Measurements from ENCODE around the gene PLCB3. TPM values are rescaled to one million over a fixed set of nuclear protein-coding genes. Genes with fewer than 3 reads are reported as not detected.

The PLCB3 gene
- total RNA-seq, 1 donor from 2014 or later, result 23.4 TPM

DNA sequence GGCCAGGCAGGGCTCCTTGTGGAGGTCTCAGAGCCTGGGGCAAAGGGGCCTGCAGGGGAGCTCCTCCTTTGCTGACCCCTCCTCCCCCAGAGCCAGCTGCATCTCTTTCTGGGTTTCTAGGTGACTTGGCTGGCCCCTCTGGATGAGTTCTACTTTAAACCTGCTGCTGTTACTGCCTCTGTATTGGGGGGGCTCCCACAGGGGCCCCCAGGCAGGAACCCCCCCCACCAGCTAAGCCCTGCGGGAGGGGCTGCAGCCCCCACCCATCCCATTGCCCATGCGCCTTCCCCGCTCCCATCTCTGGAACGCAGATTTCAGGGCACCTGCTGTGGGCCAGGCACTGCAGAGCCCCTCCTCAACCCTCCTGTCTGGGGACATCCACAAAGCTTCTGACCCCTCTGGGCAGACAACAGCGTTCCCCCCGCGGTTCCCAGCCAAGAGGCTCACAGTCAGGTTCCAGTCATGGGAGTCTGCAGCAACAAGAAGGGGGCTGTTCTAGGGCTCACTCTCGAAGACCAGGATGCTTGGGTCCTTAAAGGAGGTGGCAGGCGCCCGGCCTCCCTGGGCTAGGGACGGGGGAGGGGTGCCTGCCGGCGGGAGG is 815 bp upstream of the PLCB3 start:
- intact Hi-C loops (cut with micrococcal nuclease), result loop anchor here (1.0 to 2.0 kb wide), 2 partner anchors 19 to 54 kb away; partner anchors contain the start of gene ESRRA
- H3K27ac Mint-ChIP-seq, result no peak overlapping the region
- H3K4me1 Mint-ChIP-seq (ENCODE audit: low read depth), result peaks cover 21% of the 10 kb centered on the region
- H3K27me3 Mint-ChIP-seq (ENCODE audit: low read depth), result no peaks in the 10 kb centered on the region
- H3K36me3 Mint-ChIP-seq (ENCODE audit: low read depth), result peaks cover 4% of the 10 kb centered on the region
- no peaks in the 10 kb centered on the region for H3K9me3 Mint-ChIP-seq
- peak overlapping the region; percentile 81 for H3K4me3 Mint-ChIP-seq (ENCODE audit: low read depth)
- no peak for DNase-seq (ENCODE audit: low spot score)

DNA sequence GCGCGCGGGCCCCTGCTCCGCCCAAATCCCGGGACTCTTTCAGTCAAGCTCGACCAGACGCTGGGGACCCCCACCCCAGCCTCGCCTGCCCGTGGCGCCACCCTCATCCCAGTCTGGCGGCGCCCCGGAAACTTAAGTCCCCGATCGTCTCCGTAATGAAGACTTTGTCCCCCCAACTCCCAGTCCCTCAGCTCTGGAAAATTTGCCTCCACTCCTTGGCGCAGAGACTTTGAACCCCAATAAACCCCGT is 348 bp downstream of the PLCB3 start:
- peak overlapping the region; percentile 63 for H3K27ac Mint-ChIP-seq
- H3K36me3 Mint-ChIP-seq (ENCODE audit: low read depth), result no peaks in the 10 kb centered on the region
- H3K27me3 Mint-ChIP-seq (ENCODE audit: low read depth), result no peaks in the 10 kb centered on the region
- intact Hi-C loops (cut with micrococcal nuclease), result loop anchor here (1.0 to 2.0 kb wide), 2 partner anchors 18 to 53 kb away; partner anchors contain the start of gene ESRRA
- peaks cover 21% of the 10 kb centered on the region for H3K4me1 Mint-ChIP-seq (ENCODE audit: low read depth)
- no peaks in the 10 kb centered on the region for H3K9me3 Mint-ChIP-seq
- no peak for DNase-seq (ENCODE audit: low spot score)
- H3K4me3 Mint-ChIP-seq (ENCODE audit: low read depth), result peak overlapping the region; percentile 93

DNA sequence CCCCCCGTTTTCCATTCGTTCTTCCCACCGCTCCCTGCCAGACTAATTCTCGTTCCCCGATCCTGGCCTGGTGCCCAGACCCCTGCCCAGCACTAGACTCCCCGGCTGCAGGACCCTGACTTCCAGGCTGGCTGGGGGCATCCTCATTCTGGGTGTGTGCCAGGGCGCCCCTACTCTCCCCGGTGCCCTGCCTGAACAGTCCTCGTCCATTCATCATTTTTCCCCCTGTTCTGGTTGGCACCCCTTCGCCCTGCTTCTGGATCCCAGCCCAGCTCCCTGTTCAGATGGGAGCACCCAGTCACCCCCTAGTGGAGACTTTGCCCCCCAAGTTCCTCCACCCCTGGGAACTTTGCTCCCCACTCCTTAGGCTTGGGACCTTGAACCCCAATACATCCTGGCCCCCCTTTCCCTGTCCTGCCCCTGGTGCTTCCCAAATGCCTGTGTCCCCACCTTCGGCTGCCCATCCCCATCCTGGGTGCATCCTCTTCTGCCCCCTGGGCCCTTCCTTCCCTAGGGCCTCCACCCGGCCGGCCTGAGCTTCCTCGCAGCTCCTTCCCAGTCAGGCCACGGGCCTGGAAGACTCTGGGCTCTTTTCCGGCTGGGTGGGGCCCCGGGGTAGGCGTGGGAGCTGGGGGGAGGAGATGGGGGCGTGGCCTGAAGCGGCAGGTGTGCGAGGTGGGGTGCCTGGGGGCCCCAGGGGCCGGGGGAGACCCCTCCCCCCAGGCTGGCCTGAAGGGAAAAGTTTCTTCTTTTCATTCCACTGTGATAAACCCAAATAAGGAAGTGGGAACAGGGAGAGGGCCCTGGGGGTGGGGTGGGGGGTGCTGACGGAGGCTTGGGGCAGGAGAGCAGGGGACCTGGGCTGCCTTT is 908 bp downstream of the PLCB3 start:
- intact Hi-C loops (cut with micrococcal nuclease), result no loop called here

DNA sequence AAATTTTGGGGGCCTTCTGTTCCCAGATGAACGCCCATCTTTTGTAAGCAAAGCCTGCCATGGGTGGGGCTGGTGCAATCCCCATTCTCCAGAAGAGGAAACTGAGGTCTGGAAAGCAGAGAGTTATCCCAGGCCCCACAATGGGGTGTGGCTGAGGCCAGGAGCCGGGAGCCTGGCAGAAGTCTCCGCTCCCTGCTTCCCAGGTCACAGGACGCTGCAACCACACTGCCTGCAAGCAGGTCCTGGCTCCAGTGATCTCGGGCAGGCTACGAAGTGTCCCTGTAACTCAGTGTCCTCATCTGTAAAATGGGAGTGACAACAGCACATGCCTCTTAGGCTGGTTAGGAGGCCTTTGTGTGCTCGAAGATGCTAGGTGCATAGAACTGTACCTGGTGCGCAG is 1.7 kb downstream of the PLCB3 start:
- Mint-ChIP-seq H3K27me3 (ENCODE audit: low read depth) (no peaks in the 10 kb centered on the region), H3K4me1 (ENCODE audit: low read depth) (peaks cover 14% of the 10 kb centered on the region), H3K36me3 (ENCODE audit: low read depth) (peaks cover 6% of the 10 kb centered on the region), H3K4me3 (ENCODE audit: low read depth) (peak overlapping the region; percentile 39), H3K27ac (no peak overlapping the region), H3K9me3 (no peaks in the 10 kb centered on the region)
- intact Hi-C loops (cut with micrococcal nuclease), result no loop called here
- DNase-seq (ENCODE audit: low spot score), result no peak

More for the DNA sequence above, 908 bp downstream of the PLCB3 start:
- H3K4me3 Mint-ChIP-seq (ENCODE audit: low read depth), result peak overlapping the region; percentile 93
- no peak for DNase-seq (ENCODE audit: low spot score)
- no peaks in the 10 kb centered on the region for H3K9me3 Mint-ChIP-seq
- H3K27me3 Mint-ChIP-seq (ENCODE audit: low read depth), result no peaks in the 10 kb centered on the region
- H3K27ac Mint-ChIP-seq, result peak overlapping the region; percentile 63
- H3K36me3 Mint-ChIP-seq (ENCODE audit: low read depth), result no peaks in the 10 kb centered on the region
- H3K4me1 Mint-ChIP-seq (ENCODE audit: low read depth), result peaks cover 18% of the 10 kb centered on the region

DNA sequence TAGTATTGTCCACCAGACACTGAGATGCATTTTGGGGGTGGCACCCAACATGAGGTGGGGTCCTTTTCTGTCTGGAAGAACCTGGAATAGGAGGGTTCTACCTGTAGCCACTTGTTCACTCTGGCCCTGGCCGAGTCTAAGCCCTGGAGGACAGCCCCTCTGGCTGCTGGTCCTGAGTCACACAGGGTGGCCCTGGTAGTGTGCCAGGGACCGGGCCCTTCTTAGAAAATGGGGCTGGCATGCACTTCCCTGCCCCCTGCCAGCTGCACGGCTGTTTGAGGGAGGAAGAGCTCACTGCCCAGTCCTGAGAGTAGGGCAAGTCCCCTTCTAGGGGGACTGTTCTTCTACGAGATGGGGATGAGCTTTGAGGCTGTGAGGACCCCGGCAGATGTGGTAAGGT is 2.2 kb downstream of the PLCB3 start:
- intact Hi-C loops (cut with micrococcal nuclease), result no loop called here
- H3K36me3 Mint-ChIP-seq (ENCODE audit: low read depth), result peaks cover 6% of the 10 kb centered on the region
- H3K27me3 Mint-ChIP-seq (ENCODE audit: low read depth), result no peaks in the 10 kb centered on the region
- H3K27ac Mint-ChIP-seq, result no peak overlapping the region
- H3K4me1 Mint-ChIP-seq (ENCODE audit: low read depth), result peaks cover 14% of the 10 kb centered on the region
- H3K4me3 Mint-ChIP-seq (ENCODE audit: low read depth), result peak overlapping the region; percentile 39
- no peak for DNase-seq (ENCODE audit: low spot score)
- H3K9me3 Mint-ChIP-seq, result no peaks in the 10 kb centered on the region

DNA sequence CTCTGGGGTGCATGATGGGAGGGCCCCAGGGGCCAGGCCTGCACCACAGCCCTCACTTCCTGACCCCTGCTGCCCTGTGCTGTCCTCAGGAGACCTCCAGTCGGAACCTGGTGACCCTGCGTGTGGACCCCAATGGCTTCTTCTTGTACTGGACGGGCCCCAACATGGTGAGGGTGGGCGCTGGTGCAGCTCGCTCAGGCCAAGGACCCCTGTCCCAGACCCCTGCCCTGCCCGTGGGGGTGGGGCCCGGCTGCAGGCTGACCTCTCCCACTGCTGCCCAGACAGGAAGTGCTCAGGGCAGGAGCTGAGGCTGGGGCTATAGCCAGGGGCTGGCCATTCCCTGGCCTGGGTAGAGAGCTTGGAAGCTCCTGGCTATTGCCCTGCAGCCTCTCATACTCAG is 3.0 kb downstream of the PLCB3 start:
- no peaks in the 10 kb centered on the region for H3K9me3 Mint-ChIP-seq
- peaks cover 15% of the 10 kb centered on the region for H3K4me1 Mint-ChIP-seq (ENCODE audit: low read depth)
- H3K27me3 Mint-ChIP-seq (ENCODE audit: low read depth), result no peaks in the 10 kb centered on the region
- H3K27ac Mint-ChIP-seq, result no peak overlapping the region
- no peak overlapping the region for H3K4me3 Mint-ChIP-seq (ENCODE audit: low read depth)
- intact Hi-C loops (cut with micrococcal nuclease), result no loop called here
- peaks cover 8% of the 10 kb centered on the region for H3K36me3 Mint-ChIP-seq (ENCODE audit: low read depth)
- DNase-seq (ENCODE audit: low spot score), result no peak

DNA sequence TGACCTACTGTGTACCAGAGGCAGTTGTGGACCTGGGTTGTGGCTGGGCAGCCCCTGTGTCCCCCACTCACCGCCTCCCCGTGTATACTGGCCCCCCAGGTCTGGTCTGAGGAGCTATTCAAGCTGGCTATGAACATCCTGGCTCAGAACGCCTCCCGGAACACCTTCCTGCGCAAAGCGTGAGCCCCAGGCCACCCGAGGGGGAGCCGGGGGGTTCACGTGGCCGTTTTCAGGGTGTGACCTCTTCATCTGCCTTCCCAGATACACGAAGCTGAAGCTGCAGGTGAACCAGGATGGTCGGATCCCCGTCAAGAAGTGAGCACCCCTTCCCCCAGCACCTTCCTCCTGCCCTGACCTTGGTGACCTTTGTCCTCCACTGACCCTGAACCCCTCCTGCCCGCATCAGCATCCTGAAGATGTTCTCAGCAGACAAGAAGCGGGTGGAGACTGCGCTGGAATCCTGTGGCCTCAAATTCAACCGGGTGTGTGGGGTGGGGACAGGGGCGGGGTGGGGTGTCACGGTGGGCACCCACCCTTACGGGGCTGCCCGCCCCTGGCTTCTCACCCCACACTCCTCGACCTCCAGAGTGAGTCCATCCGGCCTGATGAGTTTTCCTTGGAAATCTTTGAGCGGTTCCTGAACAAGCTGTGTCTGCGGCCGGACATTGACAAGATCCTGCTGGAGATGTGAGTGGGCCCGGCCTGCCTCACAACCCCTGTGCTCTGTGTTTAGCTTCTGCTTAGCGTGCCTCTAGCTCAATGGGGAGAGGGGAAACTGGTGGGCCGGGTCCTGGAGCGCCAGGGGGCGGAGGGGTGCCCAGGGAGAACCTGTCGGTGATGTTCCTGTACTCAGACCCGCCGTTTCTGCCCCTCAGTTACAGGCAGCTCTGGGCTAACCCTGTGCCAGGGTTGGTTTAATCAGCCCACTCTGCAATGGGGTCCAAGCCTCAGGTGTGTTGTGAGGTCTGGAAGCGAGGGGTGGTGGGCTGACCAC is 4.1 kb downstream of the PLCB3 start:
- intact Hi-C loops (cut with micrococcal nuclease), result no loop called here

DNA sequence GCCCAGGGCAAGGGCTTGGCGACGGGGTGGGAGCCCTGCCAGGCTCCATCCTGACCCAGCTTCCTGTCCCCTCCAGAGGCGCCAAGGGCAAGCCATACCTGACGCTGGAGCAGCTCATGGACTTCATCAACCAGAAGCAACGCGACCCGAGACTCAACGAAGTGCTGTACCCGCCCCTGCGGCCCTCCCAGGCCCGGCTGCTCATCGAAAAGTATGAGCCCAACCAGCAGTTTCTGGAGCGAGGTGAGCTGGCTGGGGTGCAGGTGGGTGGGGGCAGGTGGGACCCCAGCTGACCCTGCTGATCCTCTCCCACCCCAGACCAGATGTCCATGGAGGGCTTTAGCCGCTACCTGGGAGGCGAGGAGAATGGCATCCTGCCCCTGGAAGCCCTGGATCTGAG is 5.0 kb downstream of the PLCB3 start:
- DNase-seq (ENCODE audit: low spot score), result no peak
- Mint-ChIP-seq H3K36me3 (ENCODE audit: low read depth) (peaks cover 14% of the 10 kb centered on the region), H3K27ac (no peak overlapping the region), H3K9me3 (no peaks in the 10 kb centered on the region), H3K27me3 (ENCODE audit: low read depth) (no peaks in the 10 kb centered on the region), H3K4me3 (ENCODE audit: low read depth) (no peak overlapping the region), H3K4me1 (ENCODE audit: low read depth) (peaks cover 14% of the 10 kb centered on the region)
- intact Hi-C loops (cut with micrococcal nuclease), result no loop called here

More for the DNA sequence above, 4.1 kb downstream of the PLCB3 start:
- no peaks in the 10 kb centered on the region for H3K27me3 Mint-ChIP-seq (ENCODE audit: low read depth)
- no peaks in the 10 kb centered on the region for H3K9me3 Mint-ChIP-seq
- peaks cover 17% of the 10 kb centered on the region for H3K4me1 Mint-ChIP-seq (ENCODE audit: low read depth)
- H3K27ac Mint-ChIP-seq, result no peak overlapping the region
- no peak for DNase-seq (ENCODE audit: low spot score)
- H3K36me3 Mint-ChIP-seq (ENCODE audit: low read depth), result peaks cover 14% of the 10 kb centered on the region
- H3K4me3 Mint-ChIP-seq (ENCODE audit: low read depth), result no peak overlapping the region

DNA sequence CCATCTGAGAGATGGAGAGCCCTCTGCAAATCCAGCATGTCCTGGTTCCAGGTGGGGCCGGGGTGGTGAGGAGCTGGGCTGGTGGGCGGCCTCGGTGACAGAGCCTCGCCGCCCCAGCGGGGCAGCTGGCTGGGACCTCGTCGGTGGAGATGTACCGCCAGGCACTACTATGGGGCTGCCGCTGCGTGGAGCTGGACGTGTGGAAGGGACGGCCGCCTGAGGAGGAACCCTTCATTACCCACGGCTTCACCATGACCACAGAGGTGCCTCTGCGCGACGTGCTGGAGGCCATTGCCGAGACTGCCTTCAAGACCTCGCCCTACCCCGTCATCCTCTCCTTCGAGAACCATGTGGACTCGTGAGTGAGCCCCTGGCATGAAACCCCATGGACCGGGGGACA is 7.0 kb downstream of the PLCB3 start:
- intact Hi-C loops (cut with micrococcal nuclease), result no loop called here
- no peak overlapping the region for H3K4me3 Mint-ChIP-seq (ENCODE audit: low read depth)
- H3K27ac Mint-ChIP-seq, result no peak overlapping the region

DNA sequence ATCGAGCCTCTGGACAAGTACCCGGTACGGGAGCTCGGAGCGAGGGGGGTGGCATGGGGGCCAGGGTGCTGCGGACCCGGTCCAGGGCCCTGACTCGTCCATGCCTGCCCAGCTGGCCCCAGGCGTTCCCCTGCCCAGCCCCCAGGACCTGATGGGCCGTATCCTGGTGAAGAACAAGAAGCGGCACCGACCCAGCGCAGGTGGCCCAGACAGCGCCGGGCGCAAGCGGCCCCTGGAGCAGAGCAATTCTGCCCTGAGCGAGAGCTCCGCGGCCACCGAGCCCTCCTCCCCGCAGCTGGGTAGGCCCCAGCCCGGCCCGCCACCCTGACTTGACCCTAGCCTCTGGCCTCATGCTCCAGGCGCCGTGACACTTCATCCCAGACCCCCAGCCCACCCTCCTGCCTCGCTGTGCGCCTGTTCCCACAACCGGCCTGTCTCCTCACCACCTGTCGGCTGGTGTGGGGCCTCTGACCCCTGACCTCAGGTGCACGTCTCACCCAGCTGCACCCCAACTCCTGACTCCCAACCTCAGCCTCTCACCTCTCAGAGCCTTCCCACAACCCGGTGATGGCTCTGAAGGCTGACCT is 7.7 kb downstream of the PLCB3 start:
- Mint-ChIP-seq H3K4me3 (ENCODE audit: low read depth) (no peak overlapping the region), H3K4me1 (ENCODE audit: low read depth) (peaks cover 7% of the 10 kb centered on the region), H3K27ac (no peak overlapping the region), H3K36me3 (ENCODE audit: low read depth) (peaks cover 22% of the 10 kb centered on the region), H3K9me3 (no peaks in the 10 kb centered on the region), H3K27me3 (ENCODE audit: low read depth) (no peaks in the 10 kb centered on the region)
- no peak for DNase-seq (ENCODE audit: low spot score)
- intact Hi-C loops (cut with micrococcal nuclease), result no loop called here

More for the DNA sequence above, 7.0 kb downstream of the PLCB3 start:
- DNase-seq (ENCODE audit: low spot score), result no peak
- peaks cover 22% of the 10 kb centered on the region for H3K36me3 Mint-ChIP-seq (ENCODE audit: low read depth)
- H3K27me3 Mint-ChIP-seq (ENCODE audit: low read depth), result no peaks in the 10 kb centered on the region
- peaks cover 10% of the 10 kb centered on the region for H3K4me1 Mint-ChIP-seq (ENCODE audit: low read depth)
- no peaks in the 10 kb centered on the region for H3K9me3 Mint-ChIP-seq

DNA sequence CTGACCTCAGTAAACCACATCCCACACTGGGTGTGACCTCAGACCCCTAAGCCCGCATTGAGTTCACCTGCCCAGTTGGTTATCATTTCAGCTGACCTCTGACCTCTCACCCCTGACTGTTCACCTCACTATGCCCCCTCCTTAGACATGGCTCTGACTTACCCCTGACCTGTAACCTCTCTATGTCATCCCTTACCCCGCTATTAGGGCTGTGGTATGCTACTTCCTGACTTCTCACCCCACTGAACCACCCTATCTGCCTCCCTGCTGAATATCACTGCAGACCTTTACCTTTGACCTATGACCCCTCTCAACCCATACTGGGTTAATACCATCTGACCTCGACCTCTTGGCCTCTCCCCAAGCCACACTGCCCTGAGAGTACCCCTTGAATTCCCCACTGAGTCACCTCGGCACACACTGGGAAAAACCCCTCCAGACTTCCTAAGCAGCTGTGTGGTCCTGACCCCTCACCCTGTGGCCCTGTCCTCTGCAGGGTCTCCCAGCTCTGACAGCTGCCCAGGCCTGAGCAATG is 8.3 kb downstream of the PLCB3 start:
- Mint-ChIP-seq H3K9me3 (no peaks in the 10 kb centered on the region), H3K4me1 (ENCODE audit: low read depth) (peaks cover 7% of the 10 kb centered on the region), H3K27ac (peak overlapping the region; percentile 26)

DNA sequence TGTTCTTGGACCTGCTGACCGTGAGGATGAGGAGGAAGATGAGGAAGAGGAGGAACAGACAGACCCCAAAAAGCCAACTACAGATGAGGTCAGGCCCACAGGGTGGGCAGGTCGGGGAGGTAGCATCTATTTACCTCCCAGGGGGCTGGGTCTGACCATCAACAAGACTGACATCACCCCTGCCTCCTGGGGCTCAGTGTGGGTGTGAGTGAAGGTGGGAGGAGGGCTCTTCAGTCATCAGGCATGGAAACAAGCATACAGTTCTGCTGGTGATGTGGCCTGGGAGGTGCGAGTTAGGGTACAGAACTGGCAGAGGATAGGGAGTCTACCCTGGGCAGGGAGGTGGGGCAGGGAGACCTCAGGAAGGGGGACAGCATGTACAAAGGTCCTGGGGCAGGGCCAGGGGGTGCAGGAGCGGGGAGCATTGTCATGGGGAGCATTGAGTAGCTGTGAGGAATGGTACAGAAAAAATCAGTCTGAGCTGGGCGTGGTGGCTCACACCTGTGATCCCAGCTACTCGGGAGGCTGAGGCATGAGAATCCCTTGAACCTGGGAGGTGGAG is 8.9 kb downstream of the PLCB3 start:
- H3K4me1 Mint-ChIP-seq (ENCODE audit: low read depth), result peaks cover 7% of the 10 kb centered on the region
- H3K9me3 Mint-ChIP-seq, result no peaks in the 10 kb centered on the region
- H3K27me3 Mint-ChIP-seq (ENCODE audit: low read depth), result no peaks in the 10 kb centered on the region
- H3K36me3 Mint-ChIP-seq (ENCODE audit: low read depth), result peaks cover 22% of the 10 kb centered on the region
- no peak for DNase-seq (ENCODE audit: low spot score)
- peak overlapping the region; percentile 26 for H3K27ac Mint-ChIP-seq
- H3K4me3 Mint-ChIP-seq (ENCODE audit: low read depth), result no peak overlapping the region
- intact Hi-C loops (cut with micrococcal nuclease), result no loop called here

More for the DNA sequence above, 8.3 kb downstream of the PLCB3 start:
- intact Hi-C loops (cut with micrococcal nuclease), result no loop called here
- peaks cover 22% of the 10 kb centered on the region for H3K36me3 Mint-ChIP-seq (ENCODE audit: low read depth)
- no peak overlapping the region for H3K4me3 Mint-ChIP-seq (ENCODE audit: low read depth)
- no peak for DNase-seq (ENCODE audit: low spot score)
- no peaks in the 10 kb centered on the region for H3K27me3 Mint-ChIP-seq (ENCODE audit: low read depth)
